Left lung (tissue), 10 donors: Measurements from ENCODE around the gene LDB2. TPM values are rescaled to one million over a fixed set of nuclear protein-coding genes. Genes with fewer than 3 reads are reported as not detected.

Experiments
- ATAC-seq: fragments of 200-7000 bp; cut with Tn5 transposase; one replicate; pipeline ENCODE4 v1.9.1; 2020; ENCODE audit warnings: moderate library complexity
- DNase-seq, 4 donors: peaks; one replicate each; pipeline ENCODE4 v3.0.0-alpha.2; 2013 to 2020
- H3K27ac ChIP-seq, 2 donors: fragments of 200-600 bp; sonication (generic) in 1 of 2; one replicate each; pipeline versions ENCODE4 v1.5.0 to v1.8.0; 2020 to 2021
- H3K27me3 ChIP-seq, 2 donors: fragments of 200-600 bp; sonication (generic) in 1 of 2; one replicate each; pipeline versions ENCODE4 v1.5.0 to v1.8.0; 2020 to 2021
- H3K36me3 ChIP-seq, 2 donors: fragments of 200-600 bp; sonication (generic) in 1 of 2; one replicate each; pipeline versions ENCODE4 v1.5.0 to v1.8.0; 2020 to 2021
- H3K4me1 ChIP-seq, 2 donors: fragments of 200-600 bp; one replicate each; pipeline ENCODE4 v1.8.0; 2021
- H3K4me3 ChIP-seq, 2 donors: fragments of 200-600 bp; sonication (generic) in 1 of 2; one replicate each; pipeline versions ENCODE4 v1.5.0 to v1.8.0; 2020 to 2021; ENCODE audit warnings: mild to moderate bottlenecking in 1 of 2
- H3K9me3 ChIP-seq, 2 donors: fragments of 200-600 bp; sonication (generic) in 1 of 2; one replicate each; pipeline versions ENCODE4 v1.5.0 to v1.8.0; 2020 to 2021
- intact Hi-C, 2 donors: fragments of 100-400 bp; cut with DNase I; formaldehyde crosslinking; loops; one replicate each; pipeline versions ENCODE4 v1.11.2 to v1.14.2; 2022
- polyA plus RNA-seq, 6 donors: library from polyadenylated mRNA; unstranded; fragments of 120-200 nt; gene quantifications; one replicate each; pipeline ENCODE4 v1.2.1, GENCODE V29; 2013; ENCODE audit not compliant: insufficient read length in 6 of 6
- total RNA-seq, 2 donors: library from RNA; stranded (reverse); fragmentation: NEBNext Ultra II Directional; extraction: Animal tissue kit (Norgen Biotek cat#: 25700); gene quantifications; one replicate each; pipeline ENCODE4 v1.2.1, GENCODE V29; 2021
- TF ChIP-seq, protein P1 (sequence below), 2 donors: fragments of 200-600 bp; sonication (generic) in 1 of 2; IDR thresholded peaks; one replicate each; pipeline versions ENCODE4 v1.5.0 to v1.8.0; 2021; ENCODE audit warnings: antibody characterized with exemption in 2 of 2
- donor health status: DM: no; HTN: yes; CAD: no.
- donor health status: DM: no; HTN: no; CAD: no.

LDB2 gene
- total and polyA plus RNA-seq, 8 donors: 37.7 to 97.0 (median 78.5) TPM

DNA sequence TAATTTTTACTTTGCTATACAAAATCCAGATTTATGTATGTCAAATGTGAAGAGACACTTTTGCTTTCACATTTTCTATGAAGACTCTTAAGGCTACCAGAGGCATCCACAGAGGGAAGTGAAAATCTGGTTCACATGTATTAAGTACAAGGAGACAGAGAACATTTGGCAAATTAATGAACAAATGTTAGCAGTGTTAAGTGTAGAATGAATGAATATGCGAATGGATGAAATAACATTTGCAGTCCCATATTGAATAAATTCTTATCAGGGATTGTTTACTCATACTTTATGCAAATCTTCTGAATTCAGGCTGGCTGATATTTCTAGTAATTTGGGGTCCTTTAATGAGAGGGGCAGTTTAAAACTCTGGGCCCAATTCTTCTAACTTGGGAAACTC lies 159.9 kb downstream of the LDB2 start:
- Histone ChIP-seq H3K27me3 (no peaks in the 10 kb centered on the region), H3K4me3 (no peak overlapping the region), H3K4me1 (no peaks in the 10 kb centered on the region), H3K27ac (no peak overlapping the region), H3K9me3 (no peaks in the 10 kb centered on the region), H3K36me3 (no peaks in the 10 kb centered on the region)
- intact Hi-C loops: no loop called here
- DNase-seq (no peak), ATAC-seq (no peak)
- TF ChIP-seq, protein P1, sequence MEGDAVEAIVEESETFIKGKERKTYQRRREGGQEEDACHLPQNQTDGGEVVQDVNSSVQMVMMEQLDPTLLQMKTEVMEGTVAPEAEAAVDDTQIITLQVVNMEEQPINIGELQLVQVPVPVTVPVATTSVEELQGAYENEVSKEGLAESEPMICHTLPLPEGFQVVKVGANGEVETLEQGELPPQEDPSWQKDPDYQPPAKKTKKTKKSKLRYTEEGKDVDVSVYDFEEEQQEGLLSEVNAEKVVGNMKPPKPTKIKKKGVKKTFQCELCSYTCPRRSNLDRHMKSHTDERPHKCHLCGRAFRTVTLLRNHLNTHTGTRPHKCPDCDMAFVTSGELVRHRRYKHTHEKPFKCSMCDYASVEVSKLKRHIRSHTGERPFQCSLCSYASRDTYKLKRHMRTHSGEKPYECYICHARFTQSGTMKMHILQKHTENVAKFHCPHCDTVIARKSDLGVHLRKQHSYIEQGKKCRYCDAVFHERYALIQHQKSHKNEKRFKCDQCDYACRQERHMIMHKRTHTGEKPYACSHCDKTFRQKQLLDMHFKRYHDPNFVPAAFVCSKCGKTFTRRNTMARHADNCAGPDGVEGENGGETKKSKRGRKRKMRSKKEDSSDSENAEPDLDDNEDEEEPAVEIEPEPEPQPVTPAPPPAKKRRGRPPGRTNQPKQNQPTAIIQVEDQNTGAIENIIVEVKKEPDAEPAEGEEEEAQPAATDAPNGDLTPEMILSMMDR (IDR thresholded peaks at IDR 0.05): no peak

DNA sequence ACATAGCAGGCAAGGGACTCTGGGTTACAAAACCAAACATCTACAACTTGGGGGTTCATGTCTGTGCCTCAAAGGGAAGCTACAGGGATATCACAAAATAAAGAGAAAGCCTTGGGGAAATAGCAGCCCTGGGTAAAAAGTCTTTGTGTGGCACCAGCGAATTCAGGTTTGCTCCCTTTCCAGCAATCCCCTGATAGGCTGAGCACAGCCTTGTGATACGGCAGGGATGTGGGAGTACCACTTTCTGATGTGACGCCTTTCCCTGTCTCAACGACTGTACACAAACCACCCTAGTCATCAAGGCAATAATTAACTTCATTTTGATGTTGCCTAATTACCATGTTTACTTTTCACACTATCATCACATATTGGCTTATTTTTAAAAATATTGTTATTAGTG lies 164.9 kb downstream of the LDB2 start:
- no peaks in the 10 kb centered on the region for H3K4me1 ChIP-seq
- no peak overlapping the region for H3K27ac ChIP-seq
- intact Hi-C loops: no loop called here
- H3K9me3 ChIP-seq: no peaks in the 10 kb centered on the region
- H3K4me3 ChIP-seq: no peak overlapping the region
- ATAC-seq: no peak
- TF ChIP-seq, protein P1 (IDR thresholded peaks at IDR 0.05): no peak
- H3K36me3 ChIP-seq: no peaks in the 10 kb centered on the region
- no peaks in the 10 kb centered on the region for H3K27me3 ChIP-seq
- no peak for DNase-seq

DNA sequence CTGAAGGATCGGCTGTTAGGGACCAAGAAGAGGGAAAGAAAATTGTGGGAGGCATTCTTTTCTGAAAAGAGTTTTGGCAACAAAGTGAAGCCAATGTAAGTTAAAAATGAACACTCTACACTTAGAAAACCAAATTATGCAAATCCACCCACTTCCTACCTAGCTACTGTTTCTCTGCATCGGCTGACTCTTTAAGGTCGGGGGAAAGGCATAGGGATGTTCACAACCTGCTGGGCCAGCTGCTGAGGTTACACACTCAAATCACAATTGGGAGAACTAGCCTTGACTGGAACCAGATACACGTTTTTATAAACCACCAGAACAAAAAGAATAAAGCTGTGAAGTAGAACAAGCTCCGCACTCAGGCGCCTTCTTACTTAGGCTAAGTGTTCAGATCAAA lies 165.7 kb downstream of the LDB2 start:
- TF ChIP-seq, protein P1 (IDR thresholded peaks at IDR 0.05): no peak
- Histone ChIP-seq H3K4me1 (no peaks in the 10 kb centered on the region), H3K27me3 (no peaks in the 10 kb centered on the region), H3K36me3 (no peaks in the 10 kb centered on the region), H3K4me3 (no peak overlapping the region), H3K9me3 (no peaks in the 10 kb centered on the region), H3K27ac (no peak overlapping the region)
- intact Hi-C loops: no loop called here
- no peak for DNase-seq
- ATAC-seq: no peak

DNA sequence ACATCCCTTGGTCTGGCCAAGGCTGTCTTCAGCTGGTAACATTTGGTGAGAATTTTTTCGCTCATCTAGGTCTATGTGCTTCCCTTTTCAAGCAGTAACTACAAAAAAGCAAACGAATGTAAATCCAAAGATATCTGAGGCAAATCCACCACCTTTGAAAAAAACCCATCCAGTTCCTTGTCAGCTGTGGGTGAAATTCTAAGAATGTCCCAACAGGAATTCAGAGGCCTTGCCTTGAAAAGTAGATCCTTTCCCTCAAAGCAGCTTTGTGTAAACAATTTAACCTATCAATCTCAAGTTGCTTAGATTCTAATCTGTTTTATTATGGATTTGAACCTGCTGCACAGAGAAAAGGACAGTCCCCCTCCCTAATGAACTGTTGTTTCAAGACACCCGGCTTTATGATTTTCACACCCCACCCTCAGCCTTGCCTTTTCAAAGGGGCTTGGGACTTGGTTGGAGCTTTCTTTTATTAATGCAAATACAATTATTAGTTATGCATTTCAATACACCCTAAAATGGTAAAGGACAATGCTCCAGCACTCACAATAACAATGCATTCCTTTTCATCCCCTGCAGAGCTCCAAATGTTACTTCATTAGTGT lies 166.6 kb downstream of the LDB2 start:
- intact Hi-C loops: no loop called here
- Histone ChIP-seq H3K27me3 (no peaks in the 10 kb centered on the region), H3K4me1 (no peaks in the 10 kb centered on the region), H3K9me3 (no peaks in the 10 kb centered on the region), H3K36me3 (no peaks in the 10 kb centered on the region), H3K4me3 (no peak overlapping the region), H3K27ac (no peak overlapping the region)
- DNase-seq: no peak
- TF ChIP-seq, protein P1 (IDR thresholded peaks at IDR 0.05): no peak
- ATAC-seq: no peak

DNA sequence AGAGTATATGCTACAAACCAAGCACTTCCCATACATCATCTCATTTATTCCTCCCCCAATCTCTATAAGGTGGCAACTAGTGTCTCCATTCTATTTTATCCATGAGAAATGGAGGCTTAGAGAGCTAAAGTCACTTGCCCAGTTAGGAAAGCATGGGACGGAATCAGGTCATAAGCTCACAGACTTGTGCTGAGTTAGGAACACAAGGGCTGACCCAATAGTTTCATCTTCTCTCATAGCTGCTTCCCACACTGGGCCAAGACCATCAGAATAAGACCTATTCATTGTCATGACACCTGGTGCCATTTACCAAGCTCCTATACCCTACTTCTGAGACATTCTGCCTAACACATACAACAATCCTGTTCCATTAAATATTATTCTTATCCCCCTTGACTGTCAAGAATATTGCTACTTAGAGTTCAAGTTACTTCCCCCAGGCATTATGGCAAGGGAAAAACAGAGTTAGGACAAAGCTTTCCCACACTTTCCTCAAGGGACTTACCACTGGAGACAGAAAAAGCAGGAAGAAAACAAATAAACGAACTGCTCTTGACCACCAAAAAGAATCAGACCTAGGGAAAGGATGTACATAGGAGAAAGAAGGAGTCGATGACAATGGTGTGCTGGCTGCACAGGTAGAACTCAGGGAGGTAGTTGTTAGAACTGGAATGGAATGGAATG lies 167.8 kb downstream of the LDB2 start:
- Histone ChIP-seq H3K9me3 (no peaks in the 10 kb centered on the region), H3K27ac (no peak overlapping the region), H3K27me3 (no peaks in the 10 kb centered on the region), H3K36me3 (no peaks in the 10 kb centered on the region), H3K4me3 (no peak overlapping the region), H3K4me1 (no peaks in the 10 kb centered on the region)
- intact Hi-C loops: no loop called here
- TF ChIP-seq, protein P1 (IDR thresholded peaks at IDR 0.05): no peak
- ATAC-seq (no peak), DNase-seq (no peak)
